Liver (tissue), 3 donors: Measurements from ENCODE around the gene VDAC2.

Experiments used
- GABPA ChIP-seq, 2 donors: IDR thresholded peaks in 1 of 2; conservative IDR thresholded peaks in 1 of 2; 2 replicates each; pipeline ENCODE4 v1.6.1; 2016; ENCODE audit warnings: antibody characterized with exemption in 2 of 2, mild to moderate bottlenecking in 1 of 2, moderate library complexity in 1 of 2
- RAD21 ChIP-seq, 2 donors: IDR thresholded peaks; 2 replicates each; pipeline ENCODE4 v1.6.1; 2016; ENCODE audit warnings: antibody characterized with exemption in 2 of 2, mild to moderate bottlenecking in 2 of 2
- TAF1 ChIP-seq: conservative IDR thresholded peaks from 2 replicates; pipeline ENCODE4 v1.6.1; 2016; ENCODE audit warnings: antibody characterized with exemption, mild to moderate bottlenecking
- TF ChIP-seq, protein P1 (sequence below): fragments of 150-350 bp; IDR thresholded peaks from 2 replicates; pipeline ENCODE4 v1.5.1; 2017; ENCODE audit warnings: improper control_type of control experiment, low read depth, low read length; ENCODE audit not compliant: missing input control
- TF ChIP-seq, protein P2 (sequence below): IDR thresholded peaks from 2 replicates; pipeline ENCODE4 v1.6.1; 2016; ENCODE audit warnings: antibody characterized with exemption, mild to moderate bottlenecking
- TF ChIP-seq, protein P3 (sequence below): IDR thresholded peaks from 2 replicates; pipeline ENCODE4 v1.6.1; 2016; ENCODE audit warnings: antibody characterized with exemption
- donor health status: healthy.
- donor health status: healthy.

DNA sequence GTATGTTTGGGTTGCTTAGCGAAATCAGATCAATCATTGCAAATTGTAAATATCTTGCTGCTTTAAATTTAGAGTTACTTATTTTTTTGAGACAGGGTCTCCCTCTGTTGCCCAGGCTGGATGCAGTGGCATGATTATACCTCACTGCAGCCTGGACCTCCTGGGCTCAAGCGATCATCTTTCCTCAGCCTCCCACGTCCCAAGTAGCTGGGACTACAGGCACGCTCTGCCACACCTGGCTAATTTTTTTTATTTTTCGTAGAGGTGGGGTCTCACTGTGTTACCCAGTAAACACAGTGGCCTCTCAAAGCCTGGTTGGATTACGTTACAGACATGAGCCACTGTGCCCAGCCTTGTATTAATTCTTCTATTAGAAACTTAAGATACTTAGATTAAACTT is 1.7 kb downstream of the VDAC2 start:
- TF ChIP-seq, protein P1, sequence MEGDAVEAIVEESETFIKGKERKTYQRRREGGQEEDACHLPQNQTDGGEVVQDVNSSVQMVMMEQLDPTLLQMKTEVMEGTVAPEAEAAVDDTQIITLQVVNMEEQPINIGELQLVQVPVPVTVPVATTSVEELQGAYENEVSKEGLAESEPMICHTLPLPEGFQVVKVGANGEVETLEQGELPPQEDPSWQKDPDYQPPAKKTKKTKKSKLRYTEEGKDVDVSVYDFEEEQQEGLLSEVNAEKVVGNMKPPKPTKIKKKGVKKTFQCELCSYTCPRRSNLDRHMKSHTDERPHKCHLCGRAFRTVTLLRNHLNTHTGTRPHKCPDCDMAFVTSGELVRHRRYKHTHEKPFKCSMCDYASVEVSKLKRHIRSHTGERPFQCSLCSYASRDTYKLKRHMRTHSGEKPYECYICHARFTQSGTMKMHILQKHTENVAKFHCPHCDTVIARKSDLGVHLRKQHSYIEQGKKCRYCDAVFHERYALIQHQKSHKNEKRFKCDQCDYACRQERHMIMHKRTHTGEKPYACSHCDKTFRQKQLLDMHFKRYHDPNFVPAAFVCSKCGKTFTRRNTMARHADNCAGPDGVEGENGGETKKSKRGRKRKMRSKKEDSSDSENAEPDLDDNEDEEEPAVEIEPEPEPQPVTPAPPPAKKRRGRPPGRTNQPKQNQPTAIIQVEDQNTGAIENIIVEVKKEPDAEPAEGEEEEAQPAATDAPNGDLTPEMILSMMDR: no peak
- no peak for TF ChIP-seq TAF1
- no peak for TF ChIP-seq GABPA (IDR thresholded peaks at IDR 0.05 in 1 of 2, conservative IDR thresholded peaks at IDR 0.05 in 1 of 2)
- TF ChIP-seq, protein P2, sequence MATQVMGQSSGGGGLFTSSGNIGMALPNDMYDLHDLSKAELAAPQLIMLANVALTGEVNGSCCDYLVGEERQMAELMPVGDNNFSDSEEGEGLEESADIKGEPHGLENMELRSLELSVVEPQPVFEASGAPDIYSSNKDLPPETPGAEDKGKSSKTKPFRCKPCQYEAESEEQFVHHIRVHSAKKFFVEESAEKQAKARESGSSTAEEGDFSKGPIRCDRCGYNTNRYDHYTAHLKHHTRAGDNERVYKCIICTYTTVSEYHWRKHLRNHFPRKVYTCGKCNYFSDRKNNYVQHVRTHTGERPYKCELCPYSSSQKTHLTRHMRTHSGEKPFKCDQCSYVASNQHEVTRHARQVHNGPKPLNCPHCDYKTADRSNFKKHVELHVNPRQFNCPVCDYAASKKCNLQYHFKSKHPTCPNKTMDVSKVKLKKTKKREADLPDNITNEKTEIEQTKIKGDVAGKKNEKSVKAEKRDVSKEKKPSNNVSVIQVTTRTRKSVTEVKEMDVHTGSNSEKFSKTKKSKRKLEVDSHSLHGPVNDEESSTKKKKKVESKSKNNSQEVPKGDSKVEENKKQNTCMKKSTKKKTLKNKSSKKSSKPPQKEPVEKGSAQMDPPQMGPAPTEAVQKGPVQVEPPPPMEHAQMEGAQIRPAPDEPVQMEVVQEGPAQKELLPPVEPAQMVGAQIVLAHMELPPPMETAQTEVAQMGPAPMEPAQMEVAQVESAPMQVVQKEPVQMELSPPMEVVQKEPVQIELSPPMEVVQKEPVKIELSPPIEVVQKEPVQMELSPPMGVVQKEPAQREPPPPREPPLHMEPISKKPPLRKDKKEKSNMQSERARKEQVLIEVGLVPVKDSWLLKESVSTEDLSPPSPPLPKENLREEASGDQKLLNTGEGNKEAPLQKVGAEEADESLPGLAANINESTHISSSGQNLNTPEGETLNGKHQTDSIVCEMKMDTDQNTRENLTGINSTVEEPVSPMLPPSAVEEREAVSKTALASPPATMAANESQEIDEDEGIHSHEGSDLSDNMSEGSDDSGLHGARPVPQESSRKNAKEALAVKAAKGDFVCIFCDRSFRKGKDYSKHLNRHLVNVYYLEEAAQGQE: no peak
- TF ChIP-seq, protein P3, sequence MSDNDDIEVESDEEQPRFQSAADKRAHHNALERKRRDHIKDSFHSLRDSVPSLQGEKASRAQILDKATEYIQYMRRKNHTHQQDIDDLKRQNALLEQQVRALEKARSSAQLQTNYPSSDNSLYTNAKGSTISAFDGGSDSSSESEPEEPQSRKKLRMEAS: no peak
- TF ChIP-seq RAD21 (IDR thresholded peaks at IDR 0.05): no peak
